Osteoblast (primary cell): Measurements from ENCODE around the gene LSS. TPM values are rescaled to one million over a fixed set of nuclear protein-coding genes. Genes with fewer than 3 reads are reported as not detected.

Experiments
- DNase-seq: peaks from one replicate; pipeline ENCODE4 v3.0.0; 2011; ENCODE audit warnings: low spot score, mixed read lengths; ENCODE audit not compliant: insufficient read length; ENCODE audit errors: missing footprints
- H2AFZ ChIP-seq: 2 replicates; pipeline ENCODE4 v1.6.0; 2011; ENCODE audit warnings: mild to moderate bottlenecking, low read length
- H3K27ac ChIP-seq: 2 replicates; pipeline ENCODE4 v1.5.1; 2011; ENCODE audit warnings: mild to moderate bottlenecking, low read depth, low read length, moderate library complexity
- H3K27me3 ChIP-seq: 2 replicates; pipeline ENCODE4 v1.6.0; 2012; ENCODE audit warnings: mild to moderate bottlenecking, control low read depth, inconsistent platforms, low read length, moderate library complexity; ENCODE audit not compliant: insufficient read depth
- H3K36me3 ChIP-seq: 2 replicates; pipeline ENCODE4 v1.5.1; 2011; ENCODE audit warnings: mild to moderate bottlenecking, low read length, control low read depth, moderate library complexity; ENCODE audit not compliant: insufficient read depth
- H3K4me1 ChIP-seq: 2 replicates; pipeline ENCODE4 v1.5.1; 2011; ENCODE audit warnings: mild to moderate bottlenecking, low read length, control low read depth, moderate library complexity; ENCODE audit not compliant: insufficient read depth
- H3K4me2 ChIP-seq: 2 replicates; pipeline ENCODE4 v1.6.0; 2011; ENCODE audit warnings: mild to moderate bottlenecking, low read length; ENCODE audit not compliant: insufficient read depth
- H3K4me3 ChIP-seq: fragments of 200-600 bp; sonication (generic); 3 replicates; pipeline ENCODE4 v1.5.1; 2012; ENCODE audit warnings: mild to moderate bottlenecking, low read length, inconsistent platforms; ENCODE audit not compliant: insufficient read depth
- H3K79me2 ChIP-seq: 2 replicates; pipeline ENCODE4 v1.6.0; 2012; ENCODE audit warnings: mild to moderate bottlenecking, low read length, control low read depth, inconsistent platforms; ENCODE audit not compliant: insufficient read depth
- H3K9me3 ChIP-seq: 2 replicates; pipeline ENCODE4 v1.5.1; 2011; ENCODE audit warnings: low read depth, low read length, control low read depth
- H4K20me1 ChIP-seq: 2 replicates; pipeline ENCODE4 v1.6.0; 2012; ENCODE audit warnings: mild to moderate bottlenecking, low read length, control low read depth; ENCODE audit not compliant: insufficient read depth
- total RNA-seq: library from RNA; depleted of rRNA; stranded (reverse); fragments of >200 nt; gene quantifications from 2 replicates; pipeline ENCODE4 v1.2.3, GENCODE V29; 2012
- TF ChIP-seq, protein P1 (sequence below): IDR thresholded peaks from 2 replicates; pipeline ENCODE4 v1.5.1; 2011; ENCODE audit warnings: mild to moderate bottlenecking, low read depth, low read length, moderate library complexity; ENCODE audit errors: extremely low read depth

LSS gene
- total RNA-seq, 1 donor = 122 TPM

GRCh38 chr21:46223217-46223616 is 5.4 kb downstream of the LSS start:
- Histone ChIP-seq H2AFZ (no peak overlapping the region), H3K36me3 (peaks cover 15% of the 10 kb centered on the region), H3K27me3 (no peaks in the 10 kb centered on the region), H3K9me3 (no peaks in the 10 kb centered on the region), H3K4me2 (no peak overlapping the region), H3K4me3 (no peak overlapping the region), H3K79me2 (peaks cover 75% of the 10 kb centered on the region), H4K20me1 (peaks cover 13% of the 10 kb centered on the region), H3K4me1 (peaks cover 14% of the 10 kb centered on the region), H3K27ac (no peak overlapping the region)
- TF ChIP-seq, protein P1, sequence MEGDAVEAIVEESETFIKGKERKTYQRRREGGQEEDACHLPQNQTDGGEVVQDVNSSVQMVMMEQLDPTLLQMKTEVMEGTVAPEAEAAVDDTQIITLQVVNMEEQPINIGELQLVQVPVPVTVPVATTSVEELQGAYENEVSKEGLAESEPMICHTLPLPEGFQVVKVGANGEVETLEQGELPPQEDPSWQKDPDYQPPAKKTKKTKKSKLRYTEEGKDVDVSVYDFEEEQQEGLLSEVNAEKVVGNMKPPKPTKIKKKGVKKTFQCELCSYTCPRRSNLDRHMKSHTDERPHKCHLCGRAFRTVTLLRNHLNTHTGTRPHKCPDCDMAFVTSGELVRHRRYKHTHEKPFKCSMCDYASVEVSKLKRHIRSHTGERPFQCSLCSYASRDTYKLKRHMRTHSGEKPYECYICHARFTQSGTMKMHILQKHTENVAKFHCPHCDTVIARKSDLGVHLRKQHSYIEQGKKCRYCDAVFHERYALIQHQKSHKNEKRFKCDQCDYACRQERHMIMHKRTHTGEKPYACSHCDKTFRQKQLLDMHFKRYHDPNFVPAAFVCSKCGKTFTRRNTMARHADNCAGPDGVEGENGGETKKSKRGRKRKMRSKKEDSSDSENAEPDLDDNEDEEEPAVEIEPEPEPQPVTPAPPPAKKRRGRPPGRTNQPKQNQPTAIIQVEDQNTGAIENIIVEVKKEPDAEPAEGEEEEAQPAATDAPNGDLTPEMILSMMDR = no peak
- no peak for DNase-seq

- Histone ChIP-seq H3K36me3 (peaks cover 15% of the 10 kb centered on the region), H3K4me2 (no peak overlapping the region), H3K4me3 (no peak overlapping the region), H3K9me3 (no peaks in the 10 kb centered on the region), H3K79me2 (peaks cover 68% of the 10 kb centered on the region), H2AFZ (no peak overlapping the region), H3K27me3 (no peaks in the 10 kb centered on the region), H3K4me1 (peaks cover 7% of the 10 kb centered on the region), H3K27ac (no peak overlapping the region), H4K20me1 (peaks cover 13% of the 10 kb centered on the region)
- TF ChIP-seq, protein P1 = no peak
- peak; percentile 56 for DNase-seq
Measured at GRCh38 chr21:46222436-46223116, 6.0 kb downstream of the LSS start.

- H3K4me2 ChIP-seq = no peak overlapping the region
- H3K27me3 ChIP-seq = no peaks in the 10 kb centered on the region
- no peak overlapping the region for H3K27ac ChIP-seq
- DNase-seq = peak; percentile 51
- no peak overlapping the region for H3K4me3 ChIP-seq
- peaks cover 15% of the 10 kb centered on the region for H3K36me3 ChIP-seq
- H3K4me1 ChIP-seq = peaks cover under 1% of the 10 kb centered on the region
- peaks cover 61% of the 10 kb centered on the region for H3K79me2 ChIP-seq
- peaks cover 6% of the 10 kb centered on the region for H4K20me1 ChIP-seq
- TF ChIP-seq, protein P1 = no peak
- H3K9me3 ChIP-seq = no peaks in the 10 kb centered on the region
- no peak overlapping the region for H2AFZ ChIP-seq
Measured at GRCh38 chr21:46221664-46222435, 6.7 kb downstream of the LSS start.

- H3K27ac ChIP-seq = no peak overlapping the region
- no peaks in the 10 kb centered on the region for H3K4me1 ChIP-seq
- no peaks in the 10 kb centered on the region for H3K27me3 ChIP-seq
- H3K4me2 ChIP-seq = no peak overlapping the region
- peaks cover 15% of the 10 kb centered on the region for H3K36me3 ChIP-seq
- H2AFZ ChIP-seq = no peak overlapping the region
- no peaks in the 10 kb centered on the region for H3K9me3 ChIP-seq
- TF ChIP-seq, protein P1 = no peak
- peaks cover 52% of the 10 kb centered on the region for H3K79me2 ChIP-seq
- H3K4me3 ChIP-seq = no peak overlapping the region
- no peak for DNase-seq
- no peaks in the 10 kb centered on the region for H4K20me1 ChIP-seq
Measured at GRCh38 chr21:46220847-46221246, 7.7 kb downstream of the LSS start.
